ENCODE results near the gene INAVA.
"Not testable (repeated sequence)": the region's sequence is repeated elsewhere in the genome, so short reads cannot be mapped to it uniquely, and the experiment has no call there.

Gene INAVA

GRCh38 chr1:200919386-200919785 is 24.7 kb downstream of the INAVA start:
- DNase-seq (ENCODE audit: low spot score): no peak

GRCh38 chr1:200921571-200922110 is 26.9 kb downstream of the INAVA start:
- DNase-seq (ENCODE audit: low spot score): no peak

- DNase-seq (ENCODE audit: low spot score): no peak
Measured at GRCh38 chr1:200922406-200922805, 27.7 kb downstream of the INAVA start.

- DNase-seq (ENCODE audit: low spot score): no peak
Measured at GRCh38 chr1:200923601-200924000, 28.9 kb downstream of the INAVA start.

GRCh38 chr1:200925831-200926230 is 31.1 kb downstream of the INAVA start:
- no peak for DNase-seq (ENCODE audit: low spot score)

GRCh38 chr1:200929530-200930278 is 35.0 kb downstream of the INAVA start:
- DNase-seq (ENCODE audit: low spot score): no peak

- DNase-seq (ENCODE audit: low spot score): not testable (repeated sequence)
Measured at GRCh38 chr1:200930285-200930684, 35.6 kb downstream of the INAVA start.

GRCh38 chr1:200931776-200932175 is 37.1 kb downstream of the INAVA start:
- DNase-seq (ENCODE audit: low spot score): no peak

GRCh38 chr1:200934676-200935245 is 40.1 kb downstream of the INAVA start:
- no peak for DNase-seq (ENCODE audit: low spot score)

GRCh38 chr1:200935286-200935962 is 40.7 kb downstream of the INAVA start:
- not testable (repeated sequence) for DNase-seq (ENCODE audit: low spot score)

- no peak for DNase-seq (ENCODE audit: low spot score)
Measured at GRCh38 chr1:200938955-200939354, 44.3 kb downstream of the INAVA start.

GRCh38 chr1:200945111-200945510 is 50.4 kb downstream of the INAVA start:
- DNase-seq (ENCODE audit: low spot score): no peak

GRCh38 chr1:200947059-200947566 is 52.4 kb downstream of the INAVA start:
- DNase-seq (ENCODE audit: low spot score): no peak

GRCh38 chr1:200949626-200950025 is 54.9 kb downstream of the INAVA start:
- DNase-seq (ENCODE audit: low spot score): no peak

- DNase-seq (ENCODE audit: low spot score): no peak
Measured at GRCh38 chr1:200951016-200951415, 56.3 kb downstream of the INAVA start.

- DNase-seq (ENCODE audit: low spot score): no peak
Measured at GRCh38 chr1:200954434-200954833, 59.7 kb downstream of the INAVA start.

GRCh38 chr1:200958597-200958996 is 63.9 kb downstream of the INAVA start:
- no peak for DNase-seq (ENCODE audit: low spot score)

- DNase-seq (ENCODE audit: low spot score): no peak
Measured at GRCh38 chr1:200959411-200959921, 64.8 kb downstream of the INAVA start.

- DNase-seq (ENCODE audit: low spot score): no peak
Measured at GRCh38 chr1:200960236-200960947, 65.7 kb downstream of the INAVA start.

GRCh38 chr1:200960948-200961340 is 66.2 kb downstream of the INAVA start:
- no peak for DNase-seq (ENCODE audit: low spot score)

GRCh38 chr1:200962151-200962550 is 67.5 kb downstream of the INAVA start:
- DNase-seq (ENCODE audit: low spot score): not testable (repeated sequence)

- no peak for DNase-seq (ENCODE audit: low spot score)
Measured at GRCh38 chr1:200962631-200963030, 67.9 kb downstream of the INAVA start.

Data from hematopoietic multipotent progenitor cell treated with erythropoietin and hydrocortisone succinate and interleukin-3 and kit ligand, for 15 days (in vitro differentiated cells).